WTC11 (cell line): ENCODE results near the gene ITPKC. TPM values are rescaled to one million over a fixed set of nuclear protein-coding genes. Genes with fewer than 3 reads are reported as not detected.

Source experiments
- ATAC-seq: fragments of 200-7000 bp; cut with Tn5 transposase; 2 replicates; pipeline ENCODE4 v1.10.0; 2021; ENCODE audit warnings: mild to moderate bottlenecking, moderate library complexity
- CTCF ChIA-PET: fragments of 300-600 bp; sonication (Branson Sonifier 250); formaldehyde crosslinking; loops from one replicate; lab custom pipeline; 2021; ENCODE audit warnings: antibody characterized with exemption; lab: Charles Lee
- POLR2A ChIA-PET: fragments of 350-600 bp; sonication (Branson Sonifier 250); formaldehyde crosslinking; loops from one replicate; lab custom pipeline; 2021; ENCODE audit warnings: antibody characterized with exemption; lab: Charles Lee
- DNase-seq: peaks from one replicate; pipeline ENCODE4 v3.0.0; 2021; ENCODE audit warnings: low spot score
- H3K27ac Mint-ChIP-seq: 2 replicates; pipeline ENCODE4 v1.8.0; 2021; ENCODE audit warnings: mixed read lengths
- H3K27me3 Mint-ChIP-seq: 2 replicates; pipeline ENCODE4 v1.8.0; 2021; ENCODE audit warnings: low read depth, mild to moderate bottlenecking, moderate library complexity, mixed read lengths
- H3K36me3 Mint-ChIP-seq: 2 replicates; pipeline ENCODE4 v1.8.0; 2021; ENCODE audit warnings: mixed read lengths
- H3K4me1 Mint-ChIP-seq: 2 replicates; pipeline ENCODE4 v1.8.0; 2022; ENCODE audit warnings: mixed read lengths
- H3K4me3 Mint-ChIP-seq: 2 replicates; pipeline ENCODE4 v1.8.0; 2021; ENCODE audit warnings: mild to moderate bottlenecking, moderate library complexity, mixed read lengths
- H3K9me3 Mint-ChIP-seq: 2 replicates; pipeline ENCODE4 v1.8.0; 2021; ENCODE audit warnings: mixed read lengths
- CBFB ChIP-seq: sonication (generic); formaldehyde crosslinking; IDR thresholded peaks from 2 replicates; pipeline ENCODE4 v1.8.1; 2022; ENCODE audit warnings: mild to moderate bottlenecking, low read depth, missing genetic modification reagents
- EMX1 ChIP-seq: fragments of 250-450 bp; sonication (Bioruptor Pico); IDR thresholded peaks from 2 replicates; pipeline ENCODE4 v1.8.0; 2021; ENCODE audit warnings: mild to moderate bottlenecking
- ERG ChIP-seq: fragments of 250-450 bp; sonication (Bioruptor Pico); IDR thresholded peaks from 2 replicates; pipeline ENCODE4 v1.8.0; 2021; ENCODE audit warnings: mild to moderate bottlenecking
- ETV6 ChIP-seq: sonication (generic); formaldehyde crosslinking; IDR thresholded peaks from 2 replicates; pipeline ENCODE4 v1.8.1; 2022; ENCODE audit warnings: mild to moderate bottlenecking, missing genetic modification reagents
- FOXJ3 ChIP-seq: sonication (generic); formaldehyde crosslinking; IDR thresholded peaks from 2 replicates; pipeline ENCODE4 v1.9.0; 2021; ENCODE audit warnings: missing genetic modification reagents, mild to moderate bottlenecking, borderline replicate concordance
- HMGA2 ChIP-seq: fragments of 250-450 bp; sonication (Bioruptor Pico); IDR thresholded peaks from 2 replicates; pipeline ENCODE4 v1.4.0; 2021; ENCODE audit warnings: mild to moderate bottlenecking, moderate library complexity
- JAZF1 ChIP-seq: fragments of 250-450 bp; sonication (Bioruptor Pico); IDR thresholded peaks from 2 replicates; pipeline ENCODE4 v1.9.0; 2021; ENCODE audit warnings: moderate library complexity, mild to moderate bottlenecking, inconsistent platforms
- MXD4 ChIP-seq: fragments of 250-450 bp; sonication (Bioruptor Pico); IDR thresholded peaks from 2 replicates; pipeline ENCODE4 v1.8.0; 2021; ENCODE audit warnings: mild to moderate bottlenecking, moderate library complexity, borderline replicate concordance
- NFE2L1 ChIP-seq: sonication (generic); formaldehyde crosslinking; IDR thresholded peaks from 2 replicates; pipeline ENCODE4 v1.8.1; 2023; ENCODE audit warnings: missing genetic modification reagents
- NR2C2 ChIP-seq: sonication (generic); formaldehyde crosslinking; IDR thresholded peaks from 2 replicates; pipeline ENCODE4 v1.8.0; 2022; ENCODE audit warnings: mild to moderate bottlenecking, missing genetic modification reagents
- NR3C1 ChIP-seq: sonication (generic); formaldehyde crosslinking; conservative IDR thresholded peaks from 2 replicates; pipeline ENCODE4 v1.8.1; 2023; ENCODE audit warnings: low read depth, mild to moderate bottlenecking, missing genetic modification reagents
- SMAD4 ChIP-seq: sonication (generic); formaldehyde crosslinking; IDR thresholded peaks from 2 replicates; pipeline ENCODE4 v1.8.0; 2022; ENCODE audit warnings: mild to moderate bottlenecking, missing genetic modification reagents
- TEAD1 ChIP-seq: sonication (generic); formaldehyde crosslinking; IDR thresholded peaks from 2 replicates; pipeline ENCODE4 v1.8.0; 2022; ENCODE audit warnings: mild to moderate bottlenecking, missing genetic modification reagents
- TP53 ChIP-seq: sonication (generic); formaldehyde crosslinking; IDR thresholded peaks from 2 replicates; pipeline ENCODE4 v1.8.1; 2023; ENCODE audit warnings: mild to moderate bottlenecking, missing genetic modification reagents
- USF1 ChIP-seq: sonication (generic); formaldehyde crosslinking; IDR thresholded peaks from 2 replicates; pipeline ENCODE4 v1.8.0; 2022; ENCODE audit warnings: mild to moderate bottlenecking, missing genetic modification reagents
- USF2 ChIP-seq: sonication (generic); formaldehyde crosslinking; IDR thresholded peaks from 2 replicates; pipeline ENCODE4 v1.8.1; 2023; ENCODE audit warnings: mild to moderate bottlenecking, missing genetic modification reagents, moderate library complexity
- ZBTB21 ChIP-seq: sonication (generic); formaldehyde crosslinking; IDR thresholded peaks from 2 replicates; pipeline ENCODE4 v1.8.1; 2023; ENCODE audit warnings: mild to moderate bottlenecking, missing genetic modification reagents, borderline replicate concordance
- ZNF121 ChIP-seq: sonication (generic); formaldehyde crosslinking; IDR thresholded peaks from 2 replicates; pipeline ENCODE4 v1.8.0; 2023; ENCODE audit warnings: missing genetic modification reagents
- ZNF138 ChIP-seq: sonication (generic); formaldehyde crosslinking; conservative IDR thresholded peaks from 2 replicates; pipeline ENCODE4 v1.8.1; 2022; ENCODE audit warnings: mild to moderate bottlenecking, moderate library complexity, missing genetic modification reagents
- ZNF263 ChIP-seq: sonication (generic); formaldehyde crosslinking; IDR thresholded peaks from 2 replicates; pipeline ENCODE4 v1.8.1; 2022; ENCODE audit warnings: low read depth, mild to moderate bottlenecking, moderate library complexity, missing genetic modification reagents
- ZNF416 ChIP-seq: fragments of 250-450 bp; sonication (Bioruptor Pico); IDR thresholded peaks from 2 replicates; pipeline ENCODE4 v1.9.0; 2021; ENCODE audit warnings: mild to moderate bottlenecking, inconsistent platforms
- ZNF512 ChIP-seq: sonication (generic); formaldehyde crosslinking; IDR thresholded peaks from 2 replicates; pipeline ENCODE4 v1.8.1; 2022; ENCODE audit warnings: missing genetic modification reagents, borderline replicate concordance
- ZNF532 ChIP-seq: fragments of 250-450 bp; sonication (Bioruptor Pico); IDR thresholded peaks from 2 replicates; pipeline ENCODE4 v1.9.0; 2021; ENCODE audit warnings: mild to moderate bottlenecking, borderline replicate concordance
- ZSCAN18 ChIP-seq: fragments of 250-450 bp; sonication (Bioruptor Pico); IDR thresholded peaks from 2 replicates; pipeline ENCODE4 v2.1.2; 2022; ENCODE audit warnings: mild to moderate bottlenecking, moderate library complexity
- total RNA-seq: library from RNA; stranded (reverse); gene quantifications from 3 replicates; pipeline ENCODE4 v1.2.3, GENCODE V29; 2021

Gene ITPKC
- total RNA-seq, 1 experiment from 2014 or later: 13.8 TPM

- CTCF ChIA-PET: interaction anchor here (0.6 to 0.8 kb wide), 2 partner anchors 49 to 216 kb away, joined by 3 to 4 read pairs; no protein-coding TSS in a partner anchor
These were observed 32.6 kb upstream of the ITPKC start for GRCh38 chr19:40684280-40684679.

GRCh38 chr19:40685016-40685526, 31.8 kb upstream of the ITPKC start:
- Mint-ChIP-seq H3K27me3 (no peaks in the 10 kb centered on the region), H3K27ac (no peak overlapping the region), H3K36me3 (peaks cover 28% of the 10 kb centered on the region), H3K9me3 (no peaks in the 10 kb centered on the region), H3K4me1 (no peaks in the 10 kb centered on the region), H3K4me3 (no peak overlapping the region)
- TF ChIP-seq MXD4: no peak
- no peak for TF ChIP-seq NFE2L1 (CRISPR knock-in tag)
- no peak for TF ChIP-seq USF1
- no peak for TF ChIP-seq FOXJ3 (CRISPR knock-in tag)
- TF ChIP-seq SMAD4 (CRISPR knock-in tag): no peak
- TF ChIP-seq TP53 (CRISPR knock-in tag): no peak
- no peak for TF ChIP-seq ZBTB21
- TF ChIP-seq ZNF121: no peak
- TF ChIP-seq EMX1 (CRISPR knock-in tag): no peak
- no peak for TF ChIP-seq USF2 (CRISPR knock-in tag)
- ChIA-PET POLR2A (no interaction called here), CTCF (no interaction called here)
- DNase-seq: no peak
- no peak for ATAC-seq

More at GRCh38 chr19:40684280-40684679, 32.6 kb upstream of the ITPKC start:
- Mint-ChIP-seq H3K4me3 (no peak overlapping the region), H3K27me3 (no peaks in the 10 kb centered on the region), H3K9me3 (no peaks in the 10 kb centered on the region), H3K4me1 (no peaks in the 10 kb centered on the region), H3K27ac (no peak overlapping the region; the same call in 1 of the 2 replicates), H3K36me3 (peaks cover 31% of the 10 kb centered on the region)
- no peak for DNase-seq
- POLR2A ChIA-PET: no interaction called here
- no peak for ATAC-seq
- TF ChIP-seq NR3C1 (CRISPR knock-in tag): no peak
- no peak for TF ChIP-seq ZNF263 (CRISPR knock-in tag)

GRCh38 chr19:40685563-40685962, 31.3 kb upstream of the ITPKC start:
- no peaks in the 10 kb centered on the region for H3K4me1 Mint-ChIP-seq
- ATAC-seq: no peak
- no peaks in the 10 kb centered on the region for H3K9me3 Mint-ChIP-seq
- H3K27ac Mint-ChIP-seq: no peak overlapping the region
- H3K36me3 Mint-ChIP-seq: peaks cover 25% of the 10 kb centered on the region
- H3K27me3 Mint-ChIP-seq: no peaks in the 10 kb centered on the region
- POLR2A ChIA-PET: no interaction called here
- no peak overlapping the region for H3K4me3 Mint-ChIP-seq
- no peak for DNase-seq
- CTCF ChIA-PET: no interaction called here
- no peak for TF ChIP-seq JAZF1 (CRISPR knock-in tag)
- no peak for TF ChIP-seq TP53 (CRISPR knock-in tag)
- TF ChIP-seq ERG: no peak
- TF ChIP-seq ETV6: no peak
- TF ChIP-seq ZNF512 (CRISPR knock-in tag): no peak
- TF ChIP-seq ZNF138 (CRISPR knock-in tag): no peak
- TF ChIP-seq ZNF416: no peak
- no peak for TF ChIP-seq ZSCAN18 (CRISPR knock-in tag)
- TF ChIP-seq TEAD1 (CRISPR knock-in tag): no peak
- no peak for TF ChIP-seq ZNF532
- TF ChIP-seq HMGA2 (CRISPR knock-in tag): no peak
- TF ChIP-seq MXD4: no peak
- no peak for TF ChIP-seq NR2C2 (CRISPR knock-in tag)
- TF ChIP-seq CBFB: no peak
